Panc1 (cell line): ENCODE results near the gene TMC7.
"Not testable (repeated sequence)": the region's sequence is repeated elsewhere in the genome, so short reads cannot be mapped to it uniquely, and the experiment has no call there.

Source experiments
- CTCF ChIP-seq: fragments of 450-650 bp; IDR thresholded peaks from 2 replicates; pipeline ENCODE4 v1.5.1; 2017; ENCODE audit warnings: mild to moderate bottlenecking
- REST ChIP-seq, 2 experiments: IDR thresholded peaks; 2 replicates each; pipeline ENCODE4 v1.6.1; 2011 to 2012; ENCODE audit warnings: low read depth in 2 of 2, control low read depth in 1 of 2, low read length in 1 of 2, mild to moderate bottlenecking in 1 of 2, moderate library complexity in 1 of 2; ENCODE audit not compliant: insufficient read depth in 1 of 2
- SIN3A ChIP-seq: IDR thresholded peaks from 2 replicates; pipeline ENCODE4 v1.6.1; 2012; ENCODE audit warnings: low read depth, mild to moderate bottlenecking, low read length, moderate library complexity, borderline replicate concordance; ENCODE audit not compliant: insufficient read depth

GRCh38 chr16:18996536-18996935 is 12.8 kb downstream of the TMC7 start:
- not testable (repeated sequence) for TF ChIP-seq CTCF; SIN3A; REST (IDR thresholded peaks at IDR 0.05; ENCODE audit: insufficient read depth in 1 of 2, low read depth in 2 of 2, low read length in 1 of 2)
